CD14-positive monocyte (primary cell): Measurements from ENCODE around the gene SCN4A. TPM values are rescaled to one million over a fixed set of nuclear protein-coding genes. Genes with fewer than 3 reads are reported as not detected.
A peak's percentile ranks its signal among the peaks of the same experiment; 100 is the strongest.

Experiments used
- DNase-seq, 3 donors: peaks; one replicate each; pipeline ENCODE4 v3.0.0-alpha.2; 2011 to 2022
- H2AFZ ChIP-seq: 2 replicates; pipeline ENCODE4 v1.6.0; 2012; ENCODE audit warnings: mild to moderate bottlenecking, low read depth, low read length, inconsistent platforms; ENCODE audit not compliant: insufficient read depth, poor library complexity, severe bottlenecking
- H3K27ac ChIP-seq, 2 donors: 1 replicate in 1 of 2; 2 replicates in 1 of 2; pipeline ENCODE4 v1.5.1; 2012 to 2013; ENCODE audit warnings: low read length in 2 of 2, control low read depth in 1 of 2, inconsistent platforms in 1 of 2, low read depth in 1 of 2, mild to moderate bottlenecking in 1 of 2
- H3K27me3 ChIP-seq, 2 donors: one replicate each; pipeline versions ENCODE4 v1.6.0 to v1.6.1; 2011 to 2013; ENCODE audit warnings: low read length in 2 of 2; ENCODE audit not compliant: control insufficient read depth in 2 of 2, insufficient read depth in 2 of 2
- H3K36me3 ChIP-seq, 2 donors: replicated peaks in 1 of 2; 1 replicate in 1 of 2; 2 replicates in 1 of 2; pipeline versions ENCODE4 v1.5.1 to v1.6.1; 2012 to 2013; ENCODE audit warnings: low read length in 2 of 2, control low read depth in 1 of 2, inconsistent platforms in 1 of 2, mild to moderate bottlenecking in 1 of 2; ENCODE audit not compliant: insufficient read depth in 2 of 2, control insufficient read depth in 1 of 2
- H3K4me1 ChIP-seq, 2 donors: 1 replicate in 1 of 2; 2 replicates in 1 of 2; pipeline versions ENCODE4 v1.5.1 to v1.6.1; 2012 to 2013; ENCODE audit warnings: low read length in 2 of 2, control low read depth in 1 of 2, inconsistent platforms in 1 of 2, mild to moderate bottlenecking in 1 of 2, moderate library complexity in 1 of 2; ENCODE audit not compliant: insufficient read depth in 2 of 2, control insufficient read depth in 1 of 2
- H3K4me2 ChIP-seq: replicated peaks from 2 replicates; pipeline ENCODE3; 2012; ENCODE audit warnings: low read length, moderate library complexity, mild to moderate bottlenecking; ENCODE audit not compliant: poor library complexity, severe bottlenecking; ENCODE audit errors: extremely low read depth
- H3K4me3 ChIP-seq, 3 experiments: fragments of 200-600 bp in 1 of 3; sonication (generic) in 1 of 3; replicated peaks in 1 of 3; 1 replicate in 2 of 3; 2 replicates in 1 of 3; pipeline ENCODE4 v1.5.1; 2011 to 2013; ENCODE audit warnings: low read length in 3 of 3, mild to moderate bottlenecking in 3 of 3, control low read depth in 2 of 3, low read depth in 2 of 3, inconsistent platforms in 1 of 3, moderate library complexity in 1 of 3
- H3K79me2 ChIP-seq: 2 replicates; pipeline ENCODE4 v1.6.0; 2012; ENCODE audit warnings: mild to moderate bottlenecking, control low read depth, inconsistent platforms, low read length, moderate library complexity; ENCODE audit not compliant: insufficient read depth
- H3K9ac ChIP-seq: 2 replicates; pipeline ENCODE4 v1.6.0; 2017; ENCODE audit warnings: low read length, mild to moderate bottlenecking; ENCODE audit not compliant: insufficient read depth, poor library complexity, severe bottlenecking
- H3K9me3 ChIP-seq, 2 donors: replicated peaks in 1 of 2; 1 replicate in 1 of 2; 2 replicates in 1 of 2; pipeline versions ENCODE4 v1.5.1 to v1.6.1; 2012 to 2013; ENCODE audit warnings: low read length in 2 of 2, control low read depth in 1 of 2; ENCODE audit not compliant: control insufficient read depth in 1 of 2, insufficient read depth in 1 of 2
- H4K20me1 ChIP-seq: 2 replicates; pipeline ENCODE4 v1.6.0; 2012; ENCODE audit warnings: mild to moderate bottlenecking, low read length, control low read depth, moderate library complexity; ENCODE audit not compliant: insufficient read depth
- H3K27ac Mint-ChIP-seq, 7 donors: one replicate each; pipeline ENCODE4 v1.8.0; 2020; ENCODE audit warnings: mild to moderate bottlenecking in 7 of 7, mixed read lengths in 7 of 7, moderate library complexity in 6 of 7, inconsistent platforms in 2 of 7
- H3K27me3 Mint-ChIP-seq, 3 donors: one replicate each; pipeline ENCODE4 v1.8.0; 2021 to 2022; ENCODE audit warnings: low read depth in 3 of 3, mild to moderate bottlenecking in 3 of 3, mixed read lengths in 3 of 3, moderate library complexity in 3 of 3, inconsistent platforms in 1 of 3
- H3K36me3 Mint-ChIP-seq, 2 donors: one replicate each; pipeline ENCODE4 v1.8.0; 2020; ENCODE audit warnings: mixed read lengths in 2 of 2, inconsistent platforms in 1 of 2, mild to moderate bottlenecking in 1 of 2
- H3K4me1 Mint-ChIP-seq: one replicate; pipeline ENCODE4 v1.8.0; 2020; ENCODE audit warnings: mild to moderate bottlenecking, mixed read lengths
- H3K4me3 Mint-ChIP-seq, 2 donors: one replicate each; pipeline ENCODE4 v1.8.0; 2020; ENCODE audit warnings: mild to moderate bottlenecking in 2 of 2, mixed read lengths in 2 of 2, moderate library complexity in 1 of 2
- H3K9me3 Mint-ChIP-seq, 7 donors: one replicate each; pipeline ENCODE4 v1.8.0; 2020 to 2022; ENCODE audit warnings: mixed read lengths in 7 of 7, mild to moderate bottlenecking in 6 of 7, moderate library complexity in 6 of 7, inconsistent platforms in 2 of 7
- WGBS: methylation state at CpG from one replicate; pipeline ENCODE4 v1.1.5; 2013; ENCODE audit warnings: missing lambda C conversion rate; ENCODE audit not compliant: insufficient coverage; 5-methylcytosine and 5-hydroxymethylcytosine counted together
- intact Hi-C, 2 donors: fragments of 100-400 bp; cut with micrococcal nuclease; formaldehyde crosslinking; loops; one replicate each; pipeline versions ENCODE4 v1.15.0 to v1.15.1; 2023
- polyA plus RNA-seq, 3 donors: library from polyadenylated mRNA; depleted of rRNA in 1 of 3; unstranded in 2 of 3; stranded (reverse) in 1 of 3; fragments of 300-500 nt in 2 of 3; fragments of >200 nt in 1 of 3; fragmentation: Illumina TruSeq in 2 of 3; gene quantifications; 1 replicate in 2 of 3; 2 replicates in 1 of 3; pipeline ENCODE4 v1.2.3, GENCODE V29; 2012 to 2021
- TF ChIP-seq, protein P1 (sequence below): fragments of 200-600 bp; IDR thresholded peaks from one replicate; pipeline ENCODE4 v1.8.0; 2022; ENCODE audit warnings: antibody characterized with exemption, mild to moderate bottlenecking

SCN4A gene
- polyA plus RNA-seq, 3 donors = not detected

DNA sequence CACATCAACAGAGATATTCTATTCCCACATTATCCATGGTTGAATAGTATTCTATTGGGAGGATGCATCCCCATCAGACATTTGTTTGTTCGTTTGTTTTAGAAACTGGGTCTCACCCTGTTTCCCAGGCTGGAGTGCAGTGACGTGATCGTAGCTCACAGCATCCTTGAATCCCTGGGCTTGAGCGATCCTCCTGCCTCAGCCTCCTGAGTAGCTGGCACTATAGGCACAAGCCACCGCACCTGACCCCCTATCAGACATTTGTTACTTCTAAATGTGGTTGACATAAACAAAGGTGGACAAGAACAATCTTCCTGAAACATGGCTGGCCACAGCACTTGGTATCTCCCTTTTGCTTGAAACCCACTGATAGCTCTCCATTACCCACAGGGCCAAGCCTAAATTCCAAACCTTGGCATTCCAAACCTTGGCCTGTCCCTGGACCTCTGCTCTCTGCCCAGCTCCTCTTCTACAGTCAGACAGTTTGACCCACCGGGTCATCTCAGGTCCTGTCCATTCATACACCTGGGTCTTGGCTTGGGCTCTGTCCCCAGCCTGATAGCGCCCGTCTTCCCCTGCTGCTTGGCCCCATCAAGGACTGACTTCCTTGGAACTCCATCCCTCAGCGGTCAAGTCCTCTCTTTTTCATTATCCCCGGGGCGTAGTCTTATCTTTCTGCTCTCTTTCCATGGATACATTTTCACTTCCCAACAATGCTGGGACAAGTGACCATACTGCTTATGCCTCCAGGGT is 23.9 kb upstream of the SCN4A start:
- H3K79me2 ChIP-seq = no peaks in the 10 kb centered on the region
- no peak overlapping the region for H3K4me2 ChIP-seq
- DNase-seq = no peak
- peaks cover 8 to 36% of the 10 kb centered on the region in 2 donors for H3K27me3 ChIP-seq
- WGBS = 98% methylated on average over 10 of the region's 11 CpGs
- Mint-ChIP-seq H3K27ac (no peak overlapping the region), H3K9me3 (peaks cover 0 to 13% (median 3%) of the 10 kb centered on the region in 7 donors), H3K36me3 (no peaks in the 10 kb centered on the region), H3K27me3 (peaks cover 33 to 54% (median 47%) of the 10 kb centered on the region in 3 donors), H3K4me1 (peaks cover 41% of the 10 kb centered on the region), H3K4me3 (peak overlapping the region in 1 of 2 donors; percentile 95)
- H3K4me1 ChIP-seq = peaks cover 39% of the 10 kb centered on the region in 2 donors
- no peak overlapping the region for H3K4me3 ChIP-seq
- H4K20me1 ChIP-seq = no peaks in the 10 kb centered on the region
- intact Hi-C loops = no loop called here
- no peak overlapping the region for H3K27ac ChIP-seq
- no peaks in the 10 kb centered on the region for H3K36me3 ChIP-seq
- no peaks in the 10 kb centered on the region for H3K9me3 ChIP-seq
- TF ChIP-seq, protein P1, sequence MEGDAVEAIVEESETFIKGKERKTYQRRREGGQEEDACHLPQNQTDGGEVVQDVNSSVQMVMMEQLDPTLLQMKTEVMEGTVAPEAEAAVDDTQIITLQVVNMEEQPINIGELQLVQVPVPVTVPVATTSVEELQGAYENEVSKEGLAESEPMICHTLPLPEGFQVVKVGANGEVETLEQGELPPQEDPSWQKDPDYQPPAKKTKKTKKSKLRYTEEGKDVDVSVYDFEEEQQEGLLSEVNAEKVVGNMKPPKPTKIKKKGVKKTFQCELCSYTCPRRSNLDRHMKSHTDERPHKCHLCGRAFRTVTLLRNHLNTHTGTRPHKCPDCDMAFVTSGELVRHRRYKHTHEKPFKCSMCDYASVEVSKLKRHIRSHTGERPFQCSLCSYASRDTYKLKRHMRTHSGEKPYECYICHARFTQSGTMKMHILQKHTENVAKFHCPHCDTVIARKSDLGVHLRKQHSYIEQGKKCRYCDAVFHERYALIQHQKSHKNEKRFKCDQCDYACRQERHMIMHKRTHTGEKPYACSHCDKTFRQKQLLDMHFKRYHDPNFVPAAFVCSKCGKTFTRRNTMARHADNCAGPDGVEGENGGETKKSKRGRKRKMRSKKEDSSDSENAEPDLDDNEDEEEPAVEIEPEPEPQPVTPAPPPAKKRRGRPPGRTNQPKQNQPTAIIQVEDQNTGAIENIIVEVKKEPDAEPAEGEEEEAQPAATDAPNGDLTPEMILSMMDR = no peak
- no peak overlapping the region for H3K9ac ChIP-seq
- no peak overlapping the region for H2AFZ ChIP-seq

DNA sequence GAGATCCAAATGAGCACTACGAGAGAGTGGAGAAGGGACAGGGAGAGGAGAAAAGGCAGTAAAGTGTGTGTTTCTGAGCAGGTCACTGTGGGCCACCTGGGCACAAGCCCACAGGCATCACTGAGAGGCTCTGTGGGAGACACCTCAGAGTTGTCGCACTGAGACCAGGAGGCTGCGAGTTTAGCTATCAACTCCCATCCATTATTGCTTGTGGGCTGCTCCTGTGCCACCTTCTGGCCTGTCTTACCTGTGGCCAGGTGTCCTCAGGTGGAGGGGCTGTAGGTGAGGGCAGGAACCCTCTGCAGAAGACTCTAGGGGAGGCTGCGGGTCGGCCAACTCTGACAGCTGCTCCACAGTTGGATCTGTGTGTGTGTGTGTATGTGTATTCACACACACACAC is 22.9 kb upstream of the SCN4A start:
- DNase-seq = no peak
- intact Hi-C loops = no loop called here
- H3K9ac ChIP-seq = no peak overlapping the region
- no peaks in the 10 kb centered on the region for H4K20me1 ChIP-seq
- Mint-ChIP-seq H3K36me3 (no peaks in the 10 kb centered on the region), H3K27ac (peak overlapping the region in 1 of 7 donors; percentile 45), H3K4me3 (peak overlapping the region in 1 of 2 donors; percentile 7), H3K27me3 (peaks cover 35 to 59% (median 51%) of the 10 kb centered on the region in 3 donors), H3K4me1 (peaks cover 35% of the 10 kb centered on the region), H3K9me3 (peaks cover 0 to 16% (median 3%) of the 10 kb centered on the region in 7 donors)
- H3K36me3 ChIP-seq = no peaks in the 10 kb centered on the region
- no peaks in the 10 kb centered on the region for H3K79me2 ChIP-seq
- TF ChIP-seq, protein P1 = no peak
- WGBS = no CpG with 5 or more reads among the region's 5 CpGs
- H3K4me3 ChIP-seq = no peak overlapping the region
- no peak overlapping the region for H3K27ac ChIP-seq
- no peaks in the 10 kb centered on the region for H3K9me3 ChIP-seq
- H3K27me3 ChIP-seq = peaks cover 8 to 36% of the 10 kb centered on the region in 2 donors
- no peak overlapping the region for H2AFZ ChIP-seq
- H3K4me1 ChIP-seq = peaks cover 31 to 33% of the 10 kb centered on the region in 2 donors
- no peak overlapping the region for H3K4me2 ChIP-seq
